Measurements from ENCODE around the gene LGI2. TPM values are rescaled to one million over a fixed set of nuclear protein-coding genes. Genes with fewer than 3 reads are reported as not detected.

Gene LGI2
- polyA plus RNA-seq, 1 donor (not counting 4 experiments of a cell fraction or from before 2014, with no cell fraction given): 0.69 TPM

- H3K4me3 ChIP-seq (ENCODE audit: control insufficient read depth in 2 of 3, extremely low read depth in 1 of 3, insufficient read depth in 2 of 3, low read depth in 1 of 3, low read length in 3 of 3): no peak overlapping the region
- no peaks in the 10 kb centered on the region for H4K20me1 ChIP-seq (ENCODE audit: control insufficient read depth, extremely low read depth, insufficient read depth, low read length)
Measured at GRCh38 chr4:24979554-24979953, 51.2 kb downstream of the LGI2 start.

GRCh38 chr4:24978291-24979075 lies 52.3 kb downstream of the LGI2 start:
- Histone ChIP-seq H3K4me1 (ENCODE audit: control insufficient read depth, extremely low read depth, insufficient read depth, low read length) (no peaks in the 10 kb centered on the region), H3K9ac (ENCODE audit: control insufficient read depth, extremely low read depth, insufficient read depth, low read length) (no peak overlapping the region), H2AFZ (ENCODE audit: control insufficient read depth, low read length) (no peak overlapping the region), H3K9me1 (ENCODE audit: control insufficient read depth, extremely low read depth, insufficient read depth, low read length) (no peaks in the 10 kb centered on the region), H3K79me2 (ENCODE audit: control insufficient read depth, insufficient read depth, low read length) (no peaks in the 10 kb centered on the region), H3K27ac (ENCODE audit: control insufficient read depth, insufficient read depth, low read length) (no peak overlapping the region), H4K20me1 (ENCODE audit: control insufficient read depth, extremely low read depth, insufficient read depth, low read length) (no peaks in the 10 kb centered on the region), H3K4me2 (ENCODE audit: control insufficient read depth, extremely low read depth, insufficient read depth, low read depth, low read length) (no peak overlapping the region), H3K9me3 (ENCODE audit: control insufficient read depth, low read depth, low read length) (no peaks in the 10 kb centered on the region), H3K27me3 (ENCODE audit: control insufficient read depth, extremely low read depth, insufficient read depth, low read length) (peaks cover 29% of the 10 kb centered on the region), H3K36me3 (ENCODE audit: control insufficient read depth in 2 of 2, extremely low read depth in 1 of 2, insufficient read depth in 2 of 2, low read length in 2 of 2) (no peaks in the 10 kb centered on the region), H3K4me3 (ENCODE audit: control insufficient read depth in 2 of 3, extremely low read depth in 1 of 3, insufficient read depth in 2 of 3, low read depth in 1 of 3, low read length in 3 of 3) (no peak overlapping the region)
- DNase-seq (ENCODE audit: low read depth, low spot score): no peak
- TF ChIP-seq CTCF (optimal IDR thresholded peaks at IDR 0.05 in 1 of 3, IDR thresholded peaks at IDR 0.05 in 1 of 3, conservative IDR thresholded peaks at IDR 0.05 in 1 of 3; ENCODE audit: extremely low read depth in 1 of 3, insufficient read depth in 2 of 3, low read length in 3 of 3): no peak
- TF ChIP-seq EZH2 (IDR thresholded peaks at IDR 0.05; ENCODE audit: low read length): no peak
- dilution Hi-C loops (cut with MboI; ENCODE audit: extremely low pct_ligation_motif_present, low sequenced_read_pairs): no loop called here
- FAIRE-seq: no peak

More at GRCh38 chr4:24979554-24979953, 51.2 kb downstream of the LGI2 start:
- H3K79me2 ChIP-seq (ENCODE audit: control insufficient read depth, insufficient read depth, low read length): no peaks in the 10 kb centered on the region
- TF ChIP-seq EZH2 (IDR thresholded peaks at IDR 0.05; ENCODE audit: low read length) (no peak), CTCF (optimal IDR thresholded peaks at IDR 0.05 in 1 of 3, IDR thresholded peaks at IDR 0.05 in 1 of 3, conservative IDR thresholded peaks at IDR 0.05 in 1 of 3; ENCODE audit: extremely low read depth in 1 of 3, insufficient read depth in 2 of 3, low read length in 3 of 3) (no peak)
- no peak for DNase-seq (ENCODE audit: low read depth, low spot score)
- no peak overlapping the region for H3K27ac ChIP-seq (ENCODE audit: control insufficient read depth, insufficient read depth, low read length)
- H3K36me3 ChIP-seq (ENCODE audit: control insufficient read depth in 2 of 2, extremely low read depth in 1 of 2, insufficient read depth in 2 of 2, low read length in 2 of 2): no peaks in the 10 kb centered on the region
- H3K27me3 ChIP-seq (ENCODE audit: control insufficient read depth, extremely low read depth, insufficient read depth, low read length): peaks cover 33% of the 10 kb centered on the region
- H3K9me1 ChIP-seq (ENCODE audit: control insufficient read depth, extremely low read depth, insufficient read depth, low read length): no peaks in the 10 kb centered on the region
- no peaks in the 10 kb centered on the region for H3K4me1 ChIP-seq (ENCODE audit: control insufficient read depth, extremely low read depth, insufficient read depth, low read length)
- no peak overlapping the region for H3K4me2 ChIP-seq (ENCODE audit: control insufficient read depth, extremely low read depth, insufficient read depth, low read depth, low read length)
- dilution Hi-C loops (cut with MboI; ENCODE audit: extremely low pct_ligation_motif_present, low sequenced_read_pairs): no loop called here
- FAIRE-seq: no peak
- H3K9me3 ChIP-seq (ENCODE audit: control insufficient read depth, low read depth, low read length): no peaks in the 10 kb centered on the region
- no peak overlapping the region for H3K9ac ChIP-seq (ENCODE audit: control insufficient read depth, extremely low read depth, insufficient read depth, low read length)
- H2AFZ ChIP-seq (ENCODE audit: control insufficient read depth, low read length): no peak overlapping the region
